Ovary (tissue), 3 donors: ENCODE data around the gene KATNB1.

ENCODE experiments used
- POLR2A ChIP-seq: fragments of 450-650 bp; IDR thresholded peaks from one replicate; pipeline ENCODE4 v1.6.1; 2017; ENCODE audit warnings: antibody characterized with exemption, mild to moderate bottlenecking, moderate library complexity
- TF ChIP-seq, protein P1 (sequence below), 3 donors: fragments of 450-650 bp in 2 of 3; fragments of 200-600 bp in 1 of 3; IDR thresholded peaks; one replicate each; pipeline versions ENCODE4 v1.5.1 to v1.8.0; 2016 to 2022; ENCODE audit warnings: antibody characterized with exemption in 3 of 3, mild to moderate bottlenecking in 1 of 3
- donor health status: DM: no; HTN: no; CAD: no.

DNA sequence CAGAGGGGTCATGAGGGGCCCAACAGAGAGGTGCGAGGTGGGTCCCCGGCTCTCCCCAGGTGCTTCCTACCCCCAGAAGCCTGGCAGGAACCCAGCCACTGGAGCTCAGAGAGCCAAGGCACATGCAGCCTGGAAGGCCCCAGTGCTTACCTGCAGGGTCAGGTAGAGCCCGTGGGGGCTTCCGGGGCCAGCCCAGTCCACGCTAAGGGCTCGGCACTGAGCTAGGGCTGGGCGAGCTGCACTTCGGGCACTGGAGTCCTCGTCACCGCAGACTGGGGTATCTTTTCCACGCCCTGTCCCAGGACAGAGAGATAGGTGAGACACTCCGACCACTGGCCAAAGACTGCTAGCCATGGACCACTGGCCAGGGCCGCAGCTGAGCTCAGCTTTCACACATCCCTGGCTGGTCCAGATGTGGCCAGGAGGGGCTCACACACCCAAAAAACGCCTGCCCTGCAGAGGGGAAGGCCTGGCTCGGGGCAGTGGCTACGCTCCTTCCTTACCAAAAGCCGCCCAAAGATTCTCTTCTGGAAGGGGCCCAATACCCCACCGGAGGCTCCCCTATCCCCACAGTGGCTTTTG lies 59.4 kb downstream of the KATNB1 start:
- TF ChIP-seq, protein P1, sequence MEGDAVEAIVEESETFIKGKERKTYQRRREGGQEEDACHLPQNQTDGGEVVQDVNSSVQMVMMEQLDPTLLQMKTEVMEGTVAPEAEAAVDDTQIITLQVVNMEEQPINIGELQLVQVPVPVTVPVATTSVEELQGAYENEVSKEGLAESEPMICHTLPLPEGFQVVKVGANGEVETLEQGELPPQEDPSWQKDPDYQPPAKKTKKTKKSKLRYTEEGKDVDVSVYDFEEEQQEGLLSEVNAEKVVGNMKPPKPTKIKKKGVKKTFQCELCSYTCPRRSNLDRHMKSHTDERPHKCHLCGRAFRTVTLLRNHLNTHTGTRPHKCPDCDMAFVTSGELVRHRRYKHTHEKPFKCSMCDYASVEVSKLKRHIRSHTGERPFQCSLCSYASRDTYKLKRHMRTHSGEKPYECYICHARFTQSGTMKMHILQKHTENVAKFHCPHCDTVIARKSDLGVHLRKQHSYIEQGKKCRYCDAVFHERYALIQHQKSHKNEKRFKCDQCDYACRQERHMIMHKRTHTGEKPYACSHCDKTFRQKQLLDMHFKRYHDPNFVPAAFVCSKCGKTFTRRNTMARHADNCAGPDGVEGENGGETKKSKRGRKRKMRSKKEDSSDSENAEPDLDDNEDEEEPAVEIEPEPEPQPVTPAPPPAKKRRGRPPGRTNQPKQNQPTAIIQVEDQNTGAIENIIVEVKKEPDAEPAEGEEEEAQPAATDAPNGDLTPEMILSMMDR (IDR thresholded peaks at IDR 0.05): no peak
- no peak for TF ChIP-seq POLR2A
